T-helper 2 cell (primary cell): ENCODE data around the gene PSMB10.
"Not testable (repeated sequence)": the region's sequence is repeated elsewhere in the genome, so short reads cannot be mapped to it uniquely, and the experiment has no call there.

Experiments
- DNase-seq, 5 experiments: peaks; one replicate each; pipeline versions ENCODE4 v3.0.0 to v3.0.0-alpha.2; 2012 to 2022

Gene PSMB10

GRCh38 chr16:67924140-67924906, 12.3 kb downstream of the PSMB10 start:
- no peak for DNase-seq

- no peak for DNase-seq
These were observed 13.1 kb downstream of the PSMB10 start for GRCh38 chr16:67923414-67924116.

DNA sequence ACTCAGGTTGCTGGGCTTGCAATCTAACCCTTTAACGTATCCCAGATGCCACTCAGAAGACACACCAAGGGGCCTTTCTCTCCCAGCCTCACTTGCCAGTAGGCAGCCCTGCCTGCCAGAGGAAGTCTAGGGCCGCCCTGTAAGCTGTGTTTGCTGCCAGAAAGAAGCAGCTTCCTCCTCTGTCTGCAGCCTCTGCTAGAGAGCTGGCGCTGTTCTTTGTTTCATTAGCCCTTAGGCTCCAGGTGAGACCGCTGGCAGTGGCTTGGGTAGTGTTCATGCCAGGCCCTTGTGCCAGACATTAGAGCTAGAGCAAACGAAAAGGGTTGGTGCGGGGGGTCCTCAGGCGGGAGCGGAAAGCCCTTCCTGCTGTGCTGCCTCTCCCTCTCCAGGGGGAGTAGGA, 13.9 kb downstream of the PSMB10 start:
- DNase-seq, result no peak

DNA sequence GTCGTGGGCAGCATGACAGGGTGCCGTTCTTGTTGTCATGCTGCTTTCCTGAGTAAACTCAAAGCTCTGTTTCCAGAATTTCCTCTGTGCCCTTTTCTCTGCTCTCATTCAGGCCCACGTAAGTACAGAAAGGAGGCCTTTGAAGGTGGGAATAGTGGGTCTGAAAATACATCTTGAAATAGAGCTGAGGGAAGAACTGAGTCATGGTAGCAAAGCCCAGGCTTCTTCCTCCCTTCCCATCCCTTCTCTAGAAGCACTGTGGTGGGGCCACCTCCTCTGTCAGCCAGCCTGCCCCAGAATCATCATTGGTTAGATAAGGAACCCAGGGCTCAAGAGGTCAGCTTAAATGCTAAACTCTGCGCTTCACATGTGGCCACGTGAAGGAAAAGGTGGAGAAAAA, 14.4 kb downstream of the PSMB10 start:
- no peak for DNase-seq

DNA sequence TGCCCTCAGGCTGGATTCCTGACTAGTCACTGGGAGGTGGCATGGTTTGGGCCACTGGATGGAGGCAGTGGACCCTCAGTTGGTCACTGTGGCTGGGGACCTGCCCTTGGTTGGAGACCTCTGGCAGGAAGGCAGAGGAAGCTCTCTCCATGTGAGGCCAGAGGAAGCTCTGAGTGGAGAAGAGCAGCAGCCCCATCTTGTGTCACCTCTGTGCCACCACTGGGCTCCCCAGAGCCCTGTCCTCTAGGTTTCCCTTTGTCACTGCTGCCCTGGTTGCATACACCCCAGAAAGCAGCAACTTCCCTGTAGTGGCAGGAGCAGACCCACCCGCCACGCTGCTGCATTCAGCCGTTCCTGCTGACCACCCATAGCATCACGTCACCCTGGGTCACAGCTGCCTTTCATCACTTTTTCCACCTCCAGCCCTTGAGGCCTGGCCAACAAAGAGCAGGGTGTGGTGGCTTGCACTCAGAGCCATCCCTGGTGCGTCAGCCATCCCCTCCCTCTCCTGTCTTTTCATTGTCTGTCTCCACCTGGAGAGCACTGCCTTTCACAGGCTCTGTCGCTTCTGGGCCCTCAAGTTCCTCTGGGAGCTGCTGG, 16.9 kb downstream of the PSMB10 start:
- DNase-seq, result no peak

- peak in 1 of 5 experiments; percentile 22 for DNase-seq
These were observed 18.8 kb downstream of the PSMB10 start for GRCh38 chr16:67917852-67918236.

DNA sequence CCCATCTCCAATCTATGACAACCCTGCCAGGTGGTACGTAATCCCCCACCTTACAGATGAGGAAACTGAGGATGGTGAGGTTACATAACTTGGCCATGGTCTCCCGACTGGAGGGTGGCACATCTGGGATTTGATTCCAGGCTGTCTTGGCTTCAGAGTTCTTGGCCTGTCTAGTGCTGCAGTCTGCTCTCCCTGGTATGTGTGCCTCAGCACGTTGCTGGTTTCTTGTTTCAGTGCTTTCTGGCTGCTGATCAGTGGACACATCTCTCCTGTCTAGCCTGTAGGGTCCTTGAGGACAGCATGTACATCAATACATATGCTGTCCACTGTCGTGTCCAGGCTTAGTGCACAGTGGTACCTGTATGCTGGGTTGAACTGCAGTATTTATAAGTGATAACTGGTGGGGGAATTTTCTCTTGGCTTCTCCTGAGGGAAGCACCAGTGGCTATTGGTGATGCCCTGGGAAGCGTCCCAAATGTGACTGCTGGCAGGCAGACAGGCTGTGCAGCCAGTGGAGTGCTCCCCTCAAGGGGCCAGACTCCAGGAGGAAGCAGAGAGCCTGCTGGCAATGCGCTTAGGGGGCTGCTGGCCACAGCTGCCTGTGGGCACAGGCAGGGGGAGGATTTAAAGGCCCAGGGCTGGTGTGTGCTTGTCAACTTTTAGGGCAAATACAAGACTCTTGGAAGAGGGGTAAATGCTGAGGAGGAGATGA, 19.4 kb downstream of the PSMB10 start:
- no peak for DNase-seq

DNA sequence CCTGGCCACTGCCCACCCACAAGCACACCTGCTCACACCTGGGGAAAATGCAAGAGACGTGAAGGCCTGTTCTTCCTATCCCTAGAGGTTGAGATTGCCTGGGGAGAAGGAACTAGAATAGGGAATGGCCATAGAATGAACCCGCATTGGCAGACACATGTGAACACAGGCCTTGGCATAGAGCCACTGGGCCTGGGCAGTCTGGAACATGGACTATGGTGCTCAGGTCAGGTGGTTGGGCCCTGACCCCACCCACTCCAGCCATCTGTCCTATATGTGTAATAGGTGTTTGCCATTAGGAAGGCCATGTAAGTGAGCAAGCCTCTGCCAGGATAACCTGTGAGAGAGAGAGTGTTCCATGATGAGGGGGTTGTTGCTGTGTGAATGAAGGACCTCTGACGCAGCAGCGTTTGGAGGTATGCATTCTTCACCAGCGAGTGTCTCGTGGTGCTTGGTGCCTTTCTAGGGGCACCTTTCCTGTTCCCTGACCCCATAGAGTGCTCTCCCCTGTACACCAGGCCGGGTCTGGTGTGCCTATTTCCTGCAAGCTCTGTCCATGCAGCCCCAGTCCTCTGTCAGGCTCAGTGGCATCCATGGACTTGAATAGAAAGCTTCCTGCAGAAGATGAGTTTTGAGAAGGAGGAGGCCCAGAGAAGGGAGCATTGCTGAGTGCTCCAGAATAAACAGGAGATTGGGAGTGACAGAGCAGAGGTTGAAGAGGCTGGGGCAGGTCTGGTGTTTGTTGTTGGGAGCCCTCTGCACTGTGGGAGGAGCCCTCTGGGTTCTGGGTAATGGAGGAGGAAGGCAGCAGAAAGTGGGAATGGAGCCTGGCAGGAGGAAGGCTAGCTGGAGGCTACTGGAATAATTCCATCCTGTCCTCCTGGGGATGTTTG, 20.6 kb downstream of the PSMB10 start:
- DNase-seq, result no peak

- DNase-seq, result not testable (repeated sequence)
These were observed 21.2 kb downstream of the PSMB10 start for GRCh38 chr16:67915496-67915769.

DNA sequence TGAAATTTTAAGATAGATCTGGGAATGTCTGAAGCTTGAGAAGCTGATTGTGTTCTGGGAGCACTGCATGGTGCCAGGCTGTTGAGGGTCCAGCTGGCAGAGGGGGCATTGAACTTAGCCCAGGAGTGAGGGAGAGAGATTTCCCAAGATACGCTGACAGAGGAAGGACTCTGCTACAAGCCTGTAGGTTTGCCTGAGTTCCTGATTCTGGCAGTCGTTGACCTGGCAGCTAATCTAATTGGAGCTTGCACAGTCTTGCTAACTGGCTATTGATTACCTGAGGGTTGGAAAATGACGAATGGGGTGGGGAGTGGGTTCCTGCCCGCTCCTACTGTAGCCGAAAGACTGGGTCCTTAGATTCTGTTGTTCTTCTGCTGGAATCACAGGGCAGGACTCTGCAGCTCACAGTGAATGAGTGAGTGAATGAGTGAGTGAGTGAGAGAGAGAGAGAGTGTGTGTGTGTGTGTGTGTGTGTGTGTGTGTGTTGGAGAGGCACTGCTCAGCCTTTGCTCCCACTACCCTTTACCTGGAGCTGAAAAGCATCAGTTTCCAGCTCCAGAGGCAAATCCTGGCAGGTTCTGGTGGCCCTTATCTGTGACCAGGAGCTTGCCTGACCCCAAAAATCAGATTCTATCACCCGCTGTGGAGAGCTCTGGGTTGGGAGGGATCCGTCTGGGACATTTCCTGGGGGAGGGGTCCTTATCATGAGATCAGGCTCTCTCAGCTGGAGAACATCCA, 21.7 kb downstream of the PSMB10 start:
- DNase-seq, result no peak

DNA sequence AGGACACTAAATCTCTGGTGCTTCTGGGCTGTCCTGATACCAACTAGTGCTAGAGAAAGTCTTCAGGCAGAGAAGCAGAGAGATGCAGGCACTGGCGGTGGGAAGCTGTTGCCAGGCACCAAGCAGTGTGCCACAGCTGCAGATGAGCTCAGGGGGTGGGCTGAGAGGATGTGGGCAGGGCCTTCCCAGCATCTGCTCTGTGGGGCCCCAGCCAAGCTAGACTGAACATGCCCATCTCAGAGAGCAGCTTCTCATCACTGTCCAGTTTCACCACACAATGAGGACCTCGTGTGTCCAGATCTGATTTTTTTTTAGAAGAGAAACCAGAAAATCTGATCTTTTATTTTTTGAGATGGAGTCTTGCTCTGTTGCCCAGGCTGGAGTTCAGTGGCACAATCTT, 26.5 kb downstream of the PSMB10 start:
- peak in 1 of 5 experiments; percentile 70 for DNase-seq

DNA sequence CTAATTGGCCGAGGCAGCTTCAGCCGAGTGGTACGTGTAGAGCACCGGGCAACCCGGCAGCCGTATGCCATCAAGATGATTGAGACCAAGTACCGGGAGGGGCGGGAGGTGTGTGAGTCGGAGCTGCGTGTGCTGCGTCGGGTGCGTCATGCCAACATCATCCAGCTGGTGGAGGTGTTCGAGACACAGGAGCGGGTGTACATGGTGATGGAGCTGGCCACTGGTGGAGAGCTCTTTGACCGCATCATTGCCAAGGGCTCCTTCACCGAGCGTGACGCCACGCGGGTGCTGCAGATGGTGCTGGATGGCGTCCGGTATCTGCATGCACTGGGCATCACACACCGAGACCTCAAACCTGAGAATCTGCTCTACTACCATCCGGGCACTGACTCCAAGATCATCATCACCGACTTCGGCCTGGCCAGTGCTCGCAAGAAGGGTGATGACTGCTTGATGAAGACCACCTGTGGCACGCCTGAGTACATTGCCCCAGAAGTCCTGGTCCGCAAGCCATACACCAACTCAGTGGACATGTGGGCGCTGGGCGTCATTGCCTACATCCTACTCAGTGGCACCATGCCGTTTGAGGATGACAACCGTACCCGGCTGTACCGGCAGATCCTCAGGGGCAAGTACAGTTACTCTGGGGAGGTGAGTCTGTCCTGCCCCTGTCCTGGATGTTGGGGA, 27.5 kb downstream of the PSMB10 start:
- DNase-seq, result no peak

- no peak for DNase-seq
These were observed 29.1 kb downstream of the PSMB10 start for GRCh38 chr16:67907397-67908180.

DNA sequence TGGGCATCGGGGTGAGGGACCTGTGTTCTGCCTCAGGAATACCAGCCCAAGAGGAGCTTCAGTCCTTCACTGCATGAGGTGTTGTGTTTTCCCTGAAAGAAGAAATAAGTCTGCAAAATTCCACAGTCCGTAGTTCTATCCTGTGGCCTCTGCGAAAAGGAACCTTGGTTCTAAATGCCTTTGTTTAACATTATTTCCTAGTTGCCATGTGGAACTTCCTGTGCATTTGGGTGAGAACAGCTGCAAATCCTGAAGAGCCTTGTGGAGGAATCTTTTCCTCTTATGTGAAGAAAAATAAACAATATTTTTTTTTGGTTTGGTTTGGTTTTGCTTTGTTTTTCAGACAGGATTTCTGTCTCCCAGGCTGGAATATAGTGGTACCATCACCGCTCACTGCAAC, 33.8 kb downstream of the PSMB10 start:
- DNase-seq, result no peak

DNA sequence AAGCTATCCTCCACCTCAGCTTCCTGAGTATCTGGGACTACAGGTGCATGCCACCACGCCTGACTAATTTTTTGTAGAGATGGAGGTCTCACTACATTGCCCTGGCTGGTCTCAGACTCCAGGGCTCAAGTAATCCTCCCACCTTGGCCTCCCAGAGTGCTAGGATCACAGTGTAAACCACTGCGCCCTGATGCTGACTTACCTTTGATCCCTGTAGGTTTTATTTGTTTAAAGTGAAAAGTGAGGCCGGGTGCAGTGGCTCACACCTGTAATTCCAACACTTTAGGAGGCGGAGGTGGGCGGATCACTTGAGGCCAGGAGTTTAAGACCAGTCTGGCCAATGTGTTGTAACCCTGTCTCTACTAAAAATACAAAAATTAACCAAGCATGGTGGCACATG, 34.9 kb downstream of the PSMB10 start:
- no peak for DNase-seq

- DNase-seq, result no peak
These were observed 39.4 kb downstream of the PSMB10 start for GRCh38 chr16:67897231-67897630.

GRCh38 chr16:67893743-67894399, 42.8 kb downstream of the PSMB10 start:
- DNase-seq, result peak in 1 of 5 experiments; percentile 35

- DNase-seq, result peak; percentile 80 to 96 (median 91)
These were observed 43.5 kb downstream of the PSMB10 start, which contains the start of gene PSKH1 for GRCh38 chr16:67892899-67893742. TSS of gene PSKH1 (plus strand) at chr16:67893254. CDS start at chr16:67908750, 15,496 bp downstream.

GRCh38 chr16:67892375-67892774, 44.3 kb downstream of the PSMB10 start:
- DNase-seq, result no peak
